Skeletal muscle satellite cell (primary cell): Measurements from ENCODE around the gene ACER2.
"Not testable (repeated sequence)": the region's sequence is repeated elsewhere in the genome, so short reads cannot be mapped to it uniquely, and the experiment has no call there.

ENCODE experiments used
- H3K27me3 ChIP-seq: 2 replicates; pipeline ENCODE4 v1.7.0; 2013; ENCODE audit warnings: low read length; ENCODE audit not compliant: control insufficient read depth, insufficient read depth
- H3K36me3 ChIP-seq: 2 replicates; pipeline ENCODE4 v1.7.0; 2013; ENCODE audit warnings: mild to moderate bottlenecking, control low read depth, low read length; ENCODE audit not compliant: insufficient read depth
- H3K4me1 ChIP-seq: 2 replicates; pipeline ENCODE4 v1.7.0; 2013; ENCODE audit warnings: low read length; ENCODE audit not compliant: control insufficient read depth, insufficient read depth
- H3K4me2 ChIP-seq: 2 replicates; pipeline ENCODE4 v1.7.0; 2013; ENCODE audit warnings: mild to moderate bottlenecking, low read length
- H3K4me3 ChIP-seq: 2 replicates; pipeline ENCODE4 v1.7.0; 2013; ENCODE audit warnings: low read length
- H3K9ac ChIP-seq: 2 replicates; pipeline ENCODE4 v1.7.0; 2013; ENCODE audit warnings: mild to moderate bottlenecking, low read depth, low read length, moderate library complexity
- H3K9me3 ChIP-seq: replicated peaks from 2 replicates; pipeline ENCODE4 v1.7.0; 2013; ENCODE audit warnings: mild to moderate bottlenecking, control low read depth, low read length

The ACER2 gene

GRCh38 chr9:19409401-19410194, 789 bp downstream of the ACER2 start:
- Histone ChIP-seq H3K9me3 (no peaks in the 10 kb centered on the region), H3K4me1 (peaks cover 17% of the 10 kb centered on the region), H3K27me3 (no peaks in the 10 kb centered on the region), H3K36me3 (no peaks in the 10 kb centered on the region), H3K9ac (peak overlapping the region; percentile 74), H3K4me3 (peak overlapping the region; percentile 90), H3K4me2 (peak overlapping the region; percentile 96)

GRCh38 chr9:19410195-19410503, 1.3 kb downstream of the ACER2 start:
- Histone ChIP-seq H3K36me3 (no peaks in the 10 kb centered on the region), H3K4me1 (peaks cover 17% of the 10 kb centered on the region), H3K4me2 (peak overlapping the region; percentile 96), H3K27me3 (no peaks in the 10 kb centered on the region), H3K4me3 (no peak overlapping the region), H3K9me3 (no peaks in the 10 kb centered on the region), H3K9ac (no peak overlapping the region)

GRCh38 chr9:19410594-19410993, 1.8 kb downstream of the ACER2 start:
- Histone ChIP-seq H3K9me3 (no peaks in the 10 kb centered on the region), H3K4me3 (no peak overlapping the region), H3K9ac (no peak overlapping the region), H3K4me2 (no peak overlapping the region), H3K27me3 (no peaks in the 10 kb centered on the region), H3K36me3 (no peaks in the 10 kb centered on the region), H3K4me1 (peaks cover 17% of the 10 kb centered on the region)

- Histone ChIP-seq H3K36me3 (no peaks in the 10 kb centered on the region), H3K4me2 (no peak overlapping the region), H3K4me1 (peaks cover 17% of the 10 kb centered on the region), H3K9ac (no peak overlapping the region), H3K27me3 (no peaks in the 10 kb centered on the region), H3K9me3 (no peaks in the 10 kb centered on the region), H3K4me3 (no peak overlapping the region)
These were observed 2.5 kb downstream of the ACER2 start for GRCh38 chr9:19411316-19411715.

GRCh38 chr9:19413456-19413855, 4.6 kb downstream of the ACER2 start:
- peaks cover 14% of the 10 kb centered on the region for H3K4me1 ChIP-seq
- H3K9ac ChIP-seq, H3K9me3 ChIP-seq, H3K4me3 ChIP-seq, H3K36me3 ChIP-seq, H3K4me2 ChIP-seq, H3K27me3 ChIP-seq: not testable (repeated sequence)

- Histone ChIP-seq H3K9ac (no peak overlapping the region), H3K4me1 (no peaks in the 10 kb centered on the region), H3K27me3 (no peaks in the 10 kb centered on the region), H3K4me3 (no peak overlapping the region), H3K4me2 (no peak overlapping the region), H3K9me3 (no peaks in the 10 kb centered on the region), H3K36me3 (no peaks in the 10 kb centered on the region)
These were observed 7.3 kb downstream of the ACER2 start for GRCh38 chr9:19416143-19416542.

- Histone ChIP-seq H3K27me3 (no peaks in the 10 kb centered on the region), H3K9me3 (no peaks in the 10 kb centered on the region), H3K4me1 (no peaks in the 10 kb centered on the region), H3K4me3 (no peak overlapping the region), H3K9ac (no peak overlapping the region), H3K36me3 (no peaks in the 10 kb centered on the region), H3K4me2 (no peak overlapping the region)
These were observed 12.1 kb downstream of the ACER2 start for GRCh38 chr9:19420877-19421276.

- no peak overlapping the region for H3K9ac ChIP-seq
- H3K27me3 ChIP-seq, result no peaks in the 10 kb centered on the region
These were observed 14.4 kb downstream of the ACER2 start for GRCh38 chr9:19423163-19423562.

GRCh38 chr9:19424176-19424779, 15.5 kb downstream of the ACER2 start:
- Histone ChIP-seq H3K9me3 (no peaks in the 10 kb centered on the region), H3K36me3 (no peaks in the 10 kb centered on the region), H3K4me2 (no peak overlapping the region), H3K4me3 (no peak overlapping the region), H3K27me3 (no peaks in the 10 kb centered on the region), H3K9ac (no peak overlapping the region), H3K4me1 (no peaks in the 10 kb centered on the region)

More at GRCh38 chr9:19423163-19423562, 14.4 kb downstream of the ACER2 start:
- Histone ChIP-seq H3K36me3 (no peaks in the 10 kb centered on the region), H3K9me3 (no peaks in the 10 kb centered on the region), H3K4me1 (no peaks in the 10 kb centered on the region), H3K4me3 (no peak overlapping the region), H3K4me2 (no peak overlapping the region)

- Histone ChIP-seq H3K27me3 (no peaks in the 10 kb centered on the region), H3K36me3 (no peaks in the 10 kb centered on the region), H3K9ac (no peak overlapping the region), H3K4me2 (no peak overlapping the region), H3K4me1 (no peaks in the 10 kb centered on the region), H3K9me3 (no peaks in the 10 kb centered on the region), H3K4me3 (no peak overlapping the region)
These were observed 20.8 kb downstream of the ACER2 start for GRCh38 chr9:19429595-19429994.

- Histone ChIP-seq H3K4me1 (no peaks in the 10 kb centered on the region), H3K4me2 (no peak overlapping the region), H3K4me3 (no peak overlapping the region), H3K36me3 (no peaks in the 10 kb centered on the region), H3K27me3 (no peaks in the 10 kb centered on the region), H3K9ac (no peak overlapping the region), H3K9me3 (no peaks in the 10 kb centered on the region)
These were observed 21.5 kb downstream of the ACER2 start for GRCh38 chr9:19430201-19430760.
